ENCODE data around the gene CALM3.

GRCh38 chr19:46574533-46574932 is 26.6 kb upstream of the CALM3 start:
- TF ChIP-seq CTCF (conservative IDR thresholded peaks at IDR 0.05; ENCODE audit: low read length) (no peak), EZH2phosphoT487 (IDR thresholded peaks at IDR 0.05; ENCODE audit: borderline replicate concordance) (no peak)

Data from Loucy (cell line).